ENCODE measurements around the gene PIGC.
A peak's percentile ranks its signal among the peaks of the same experiment; 100 is the strongest.

Gene PIGC

DNA sequence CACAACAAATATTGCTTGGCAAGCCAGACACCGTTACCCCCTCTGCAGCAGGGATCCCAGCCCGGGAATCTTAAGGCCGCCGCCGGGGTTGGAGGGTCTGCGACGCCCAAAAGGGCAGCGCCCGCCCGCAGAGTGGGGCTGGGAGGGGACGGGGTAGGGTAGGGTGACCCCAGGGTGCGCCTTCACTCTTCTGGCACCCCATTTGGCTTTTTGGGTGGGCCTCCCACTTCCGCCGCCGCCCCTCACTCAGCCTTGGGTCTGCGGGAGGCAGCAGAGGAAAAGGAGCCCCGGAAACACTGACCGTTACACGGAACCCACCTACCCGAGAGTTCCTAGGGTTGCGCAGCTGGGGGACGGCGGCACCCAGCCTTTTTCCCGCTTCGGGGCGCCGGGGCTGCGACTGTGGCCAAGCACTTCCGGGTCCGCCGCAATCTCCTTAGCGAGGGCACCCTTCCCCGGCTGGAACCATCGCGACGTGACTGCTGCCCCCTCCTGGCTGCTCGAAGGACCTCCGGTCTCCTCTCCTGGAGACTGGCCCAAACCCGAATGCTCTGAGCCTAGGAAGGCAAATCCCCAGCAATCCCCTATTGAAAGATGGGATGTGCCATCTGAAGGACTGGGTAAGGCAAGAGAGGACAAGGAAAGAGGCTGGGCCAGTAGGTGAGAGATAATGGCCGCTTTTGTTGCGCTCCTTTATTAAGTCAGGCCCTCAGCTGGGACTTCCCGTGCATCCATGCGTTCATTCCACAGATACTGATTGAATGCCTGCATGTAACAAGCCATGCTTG, at the start of gene PIGC:
PIGC (minus strand) TSS at position 404 of the 788 bp plus-strand sequence. CDS start 1,447 bp downstream, outside the sequence.
- DNase-seq = peak; percentile 92

DNA sequence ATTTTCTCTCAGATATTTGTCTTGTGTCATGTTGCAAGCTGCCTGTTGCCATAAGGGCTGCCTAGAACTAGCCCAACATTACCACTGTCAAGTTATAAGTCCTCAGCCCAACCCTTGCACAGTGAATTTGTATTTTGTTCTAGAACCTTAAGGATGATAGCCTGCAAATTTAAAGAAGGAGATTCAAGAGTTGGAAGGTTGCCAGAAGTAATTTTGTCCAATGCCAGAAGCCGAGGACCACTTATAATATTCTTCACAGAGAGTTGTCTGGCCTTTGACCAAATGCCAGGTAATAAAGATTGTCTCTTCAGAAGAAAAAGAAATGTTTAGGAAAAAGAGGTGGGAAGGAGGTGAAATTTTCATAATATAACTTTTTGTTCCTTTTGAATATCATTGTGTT, 48.6 kb upstream of the PIGC start:
- DNase-seq = no peak

DNA sequence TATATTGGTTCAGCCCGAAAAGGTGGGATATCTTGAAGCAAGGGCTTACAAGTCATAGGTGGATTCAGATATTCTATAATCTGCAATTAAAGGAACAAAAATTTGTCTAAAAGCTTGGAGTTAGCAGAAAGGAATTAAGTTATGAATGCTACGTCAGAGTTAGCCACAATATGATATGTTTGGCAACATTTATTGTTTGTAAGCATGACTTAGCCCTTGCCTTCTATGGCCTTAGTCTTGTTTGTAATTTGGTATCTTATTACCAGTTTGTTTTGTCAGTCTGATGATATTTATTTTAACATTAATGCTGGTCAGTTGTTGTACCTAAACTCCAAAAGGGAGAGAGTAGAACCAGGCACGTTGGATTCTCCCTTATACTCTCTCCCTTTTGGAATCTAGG, 46.0 kb upstream of the PIGC start:
- no peak for DNase-seq

GRCh38 chr1:172488393-172488792, 44.5 kb upstream of the PIGC start:
- DNase-seq = no peak

- DNase-seq = no peak
Measured at GRCh38 chr1:172487550-172487949, 43.7 kb upstream of the PIGC start.

GRCh38 chr1:172486805-172487454, 43.1 kb upstream of the PIGC start:
- no peak for DNase-seq

DNA sequence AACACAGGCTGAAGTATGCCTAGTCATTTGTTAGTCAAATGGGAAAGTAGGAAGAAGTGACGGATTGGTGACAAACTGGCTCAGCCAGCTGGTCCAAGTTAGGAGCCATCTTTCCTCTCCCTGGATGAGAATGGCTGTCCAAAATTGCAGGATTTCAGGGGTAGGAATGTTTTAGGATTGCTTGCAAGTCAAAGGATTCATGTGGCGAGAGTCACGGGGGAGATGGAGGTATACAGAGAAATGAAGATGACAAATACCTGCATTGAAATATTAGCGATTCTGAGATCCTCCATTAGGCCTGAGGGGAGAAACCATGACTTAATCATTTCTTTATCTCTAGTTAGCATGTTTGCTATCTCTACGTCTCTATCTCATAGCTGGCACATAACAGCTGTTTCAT, 41.8 kb upstream of the PIGC start:
- DNase-seq = no peak

GRCh38 chr1:172484252-172484651, 40.4 kb upstream of the PIGC start:
- DNase-seq = no peak

- no peak for DNase-seq
Measured at GRCh38 chr1:172483448-172483847, 39.6 kb upstream of the PIGC start.

DNA sequence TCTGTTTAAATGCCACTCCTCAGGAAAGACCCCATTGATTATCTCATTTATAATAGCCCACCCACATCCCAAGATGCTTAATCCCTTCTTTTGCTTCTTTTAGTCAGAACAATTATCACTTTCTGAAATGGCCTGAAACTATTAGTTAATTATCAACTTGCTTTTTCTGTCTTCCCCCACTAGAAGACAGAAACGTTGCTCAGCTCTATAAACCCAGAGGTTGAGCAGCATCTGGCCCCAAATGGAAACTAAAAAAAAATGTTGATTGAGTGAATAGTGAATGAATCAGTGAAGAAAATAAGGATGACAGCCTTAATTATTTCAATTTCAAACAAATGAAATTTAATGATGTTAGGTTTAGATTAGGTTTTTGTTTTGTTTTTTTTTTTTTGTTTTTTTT, 38.2 kb upstream of the PIGC start:
- no peak for DNase-seq

DNA sequence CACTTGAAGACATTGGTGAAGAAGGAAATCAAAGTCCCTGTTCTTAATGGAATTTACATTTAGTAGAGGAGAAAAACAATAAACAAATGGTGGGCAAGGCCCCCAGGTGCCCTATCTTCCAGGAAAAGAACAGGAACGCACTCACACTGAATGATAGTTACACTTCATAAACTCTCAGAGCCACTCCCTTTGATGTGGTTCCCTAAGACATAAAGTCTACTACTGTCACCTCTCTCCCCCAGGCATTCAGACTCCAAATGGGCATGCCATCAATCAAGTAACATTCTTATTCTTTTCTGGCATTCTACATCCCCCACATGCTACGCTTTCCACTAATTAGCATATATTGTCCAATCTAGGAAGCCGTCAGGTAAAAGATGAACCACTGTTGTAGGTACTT, 36.6 kb upstream of the PIGC start:
- DNase-seq = no peak

DNA sequence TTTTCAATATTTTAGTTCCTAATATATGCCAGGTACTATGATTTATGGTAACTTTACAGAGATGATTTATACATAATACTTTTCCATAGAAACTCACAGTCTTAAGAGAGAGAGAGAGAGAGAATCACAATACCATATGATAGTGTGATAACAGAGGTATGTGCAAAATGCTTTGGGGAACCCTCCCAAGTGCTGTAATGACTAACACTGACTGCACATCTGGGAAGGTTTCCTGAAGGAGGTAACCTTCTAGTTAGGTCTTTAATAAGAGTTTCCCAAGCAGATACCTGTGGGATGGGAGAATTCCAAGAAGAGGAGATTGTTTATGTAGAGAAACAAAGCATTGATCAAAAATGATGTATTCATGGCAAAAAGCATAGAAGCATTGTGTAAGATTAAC, 34.6 kb upstream of the PIGC start:
- DNase-seq = no peak

GRCh38 chr1:172477741-172478140, 33.9 kb upstream of the PIGC start:
- DNase-seq = no peak

DNA sequence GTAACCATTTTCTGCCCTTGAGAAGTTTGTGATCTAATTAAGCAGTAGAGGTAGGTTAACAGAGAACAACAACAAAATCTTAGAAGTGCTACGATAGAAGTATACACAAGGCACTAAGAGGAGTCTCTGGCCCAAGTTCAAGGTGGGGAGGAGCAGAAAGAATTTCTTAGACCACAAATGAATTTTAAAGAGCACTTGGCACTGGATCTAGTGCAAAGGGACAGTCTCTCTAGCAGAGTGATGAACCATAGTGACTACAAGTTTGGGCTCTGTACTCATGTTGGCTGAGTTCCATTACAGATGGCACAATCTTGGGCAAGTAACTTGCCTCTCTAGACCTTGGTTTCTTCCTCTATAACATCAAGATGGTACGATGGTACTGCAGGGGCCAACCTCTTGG, 33.3 kb upstream of the PIGC start:
- no peak for DNase-seq

DNA sequence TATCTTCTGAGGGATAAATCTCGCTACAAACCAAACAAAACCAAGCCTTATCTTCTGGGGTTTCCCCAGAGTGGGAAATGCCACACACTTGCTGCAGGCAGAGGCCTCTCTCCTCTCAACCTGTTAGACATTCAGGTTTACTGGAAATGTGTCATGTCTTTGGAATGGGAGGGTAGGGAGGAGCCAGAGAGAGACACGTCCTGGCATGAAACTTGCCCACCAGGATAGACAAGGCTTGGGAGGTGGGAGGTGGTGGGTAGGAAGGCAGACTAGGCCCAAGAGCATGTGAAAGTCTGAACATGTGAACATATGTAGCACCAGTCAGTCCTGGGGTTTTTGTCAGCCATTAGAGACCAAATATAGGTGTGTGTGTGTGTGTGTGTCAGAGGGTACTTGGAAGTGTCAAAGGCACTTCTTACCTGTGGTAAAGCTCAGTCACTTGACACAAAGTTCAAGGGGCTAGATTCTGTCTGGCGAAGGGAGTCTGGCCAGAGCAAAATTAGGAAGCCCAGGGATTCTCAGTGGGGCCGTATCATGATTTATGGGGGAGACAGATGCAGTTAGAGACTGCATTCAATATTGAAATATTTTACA, 32.4 kb upstream of the PIGC start:
- no peak for DNase-seq

GRCh38 chr1:172473842-172474241, 30.0 kb upstream of the PIGC start:
- no peak for DNase-seq

GRCh38 chr1:172473302-172473701, 29.4 kb upstream of the PIGC start:
- DNase-seq = no peak

GRCh38 chr1:172472495-172472894, 28.6 kb upstream of the PIGC start:
- DNase-seq = no peak

GRCh38 chr1:172471666-172472065, 27.8 kb upstream of the PIGC start:
- DNase-seq = no peak

DNA sequence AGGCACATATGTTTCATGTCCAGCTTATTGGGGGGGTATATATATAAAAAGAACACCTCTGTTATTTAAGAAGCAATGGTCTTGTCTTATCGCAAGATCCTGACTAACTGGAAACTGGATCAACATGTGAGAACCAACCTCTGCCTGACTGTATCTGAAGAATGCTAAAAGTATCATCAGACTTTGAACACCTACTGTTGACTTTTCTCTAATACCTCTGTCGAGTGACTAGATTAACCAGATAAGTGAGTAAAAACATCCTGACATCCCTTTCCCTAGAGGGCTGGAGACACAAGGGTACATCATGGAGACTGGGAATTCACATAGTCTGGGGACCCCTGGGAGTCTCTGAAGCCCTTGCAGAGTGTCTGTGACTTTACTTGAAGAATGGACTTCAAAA, 26.3 kb upstream of the PIGC start:
- DNase-seq = no peak

DNA sequence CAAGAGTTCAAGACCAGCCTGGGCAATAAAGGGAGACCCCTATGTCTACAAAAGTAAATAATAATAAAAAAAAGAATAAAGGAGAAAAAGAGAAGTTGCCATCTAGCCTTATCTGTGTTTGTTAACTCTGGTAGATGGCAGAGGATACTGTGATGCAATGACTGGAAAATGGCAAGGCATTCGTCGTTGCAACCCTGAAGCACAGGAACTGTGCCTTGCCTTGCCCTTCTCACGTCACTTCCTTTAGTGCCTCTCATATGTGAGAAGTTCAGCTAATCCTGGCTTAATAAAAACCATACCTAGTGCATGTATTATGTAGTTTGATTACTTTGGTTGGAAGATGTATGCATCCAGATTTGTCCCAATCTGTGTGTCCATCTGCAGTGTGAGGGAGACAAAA, 25.8 kb upstream of the PIGC start:
- DNase-seq = no peak

- no peak for DNase-seq
Measured at GRCh38 chr1:172468296-172468695, 24.4 kb upstream of the PIGC start.

- no peak for DNase-seq
Measured at GRCh38 chr1:172467446-172467845, 23.6 kb upstream of the PIGC start.

GRCh38 chr1:172466795-172467407, 23.0 kb upstream of the PIGC start:
- no peak for DNase-seq

All from NCI-H345 (cell line).